NT2/D1 (cell line): ENCODE results near the gene OGA.

ENCODE experiments used
- YY1 ChIP-seq: IDR thresholded peaks from 2 replicates; pipeline ENCODE4 v1.6.1; 2011; ENCODE audit not compliant: insufficient read length, insufficient read depth
- ZNF274 ChIP-seq: IDR thresholded peaks from 2 replicates; pipeline ENCODE4 v1.6.1; 2011; ENCODE audit warnings: mild to moderate bottlenecking, low read depth, low read length

DNA sequence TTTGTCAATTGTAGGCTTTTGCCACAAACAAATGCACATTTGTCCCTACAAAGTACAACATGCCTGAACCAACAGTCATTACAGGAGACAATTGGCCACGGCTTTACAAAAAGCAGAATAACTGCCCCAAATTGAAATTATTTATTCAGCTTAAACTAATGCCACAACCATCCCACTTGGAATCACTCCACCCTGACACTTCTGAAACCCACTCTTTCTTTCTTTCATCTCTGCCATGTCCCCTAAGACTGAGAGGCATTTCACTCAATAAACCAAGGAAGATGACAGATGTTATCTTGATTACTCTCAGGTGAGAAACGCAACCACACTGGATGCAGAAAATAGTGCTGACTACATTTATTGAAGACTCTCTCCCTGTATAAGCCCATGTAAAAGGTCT, 32.4 kb downstream of the OGA start:
- TF ChIP-seq ZNF274 (no peak), YY1 (no peak)
